Pancreas (tissue), 10 donors: ENCODE results near the gene POLR2J2. TPM values are rescaled to one million over a fixed set of nuclear protein-coding genes. Genes with fewer than 3 reads are reported as not detected.
"Not testable (repeated sequence)": the region's sequence is repeated elsewhere in the genome, so short reads cannot be mapped to it uniquely, and the experiment has no call there.

Experiments
- ATAC-seq, 4 donors: fragments of 200-7000 bp; cut with Tn5 transposase; one replicate each; pipeline versions ENCODE4 v1.8.0 to v1.9.1; 2020; ENCODE audit warnings: mild to moderate bottlenecking in 4 of 4, moderate library complexity in 4 of 4
- DNase-seq, 6 donors: peaks; one replicate each; pipeline ENCODE4 v3.0.0-alpha.2; 2020
- FAIRE-seq: peaks from 2 replicates; lab custom pipeline; 2012; peaks lifted over from hg19 to GRCh38; lab: Jason Lieb, UNC
- H3K27ac ChIP-seq, 4 donors: fragments of 200-600 bp; sonication (generic); 1 replicate in 3 of 4; 2 replicates in 1 of 4; pipeline versions ENCODE4 v1.5.0 to v1.8.0; 2020
- H3K27me3 ChIP-seq, 4 donors: fragments of 200-600 bp; one replicate each; pipeline ENCODE4 v1.8.0; 2021
- H3K36me3 ChIP-seq, 3 donors: fragments of 200-600 bp; sonication (generic) in 1 of 3; one replicate each; pipeline versions ENCODE4 v1.5.0 to v1.8.0; 2020 to 2021
- H3K4me1 ChIP-seq, 3 donors: fragments of 200-600 bp; one replicate each; pipeline ENCODE4 v1.8.0; 2021
- H3K4me3 ChIP-seq, 4 donors: fragments of 200-600 bp; sonication (generic) in 2 of 4; one replicate each; pipeline versions ENCODE4 v1.5.0 to v1.8.0; 2020 to 2021
- H3K9me3 ChIP-seq, 4 donors: fragments of 200-600 bp; one replicate each; pipeline ENCODE4 v1.8.0; 2021
- WGBS, 2 donors: extraction: QIAGEN DNeasy Blood & Tissue Kit; methylation state at CpG; one replicate each; pipeline ENCODE4 v1.1.7; 2013; 5-methylcytosine and 5-hydroxymethylcytosine counted together
- intact Hi-C, 3 donors: fragments of 100-400 bp; cut with DNase I; formaldehyde crosslinking; loops; one replicate each; pipeline versions ENCODE4 v1.11.1 to v1.14.2; 2022
- polyA plus RNA-seq, 2 donors: library from polyadenylated mRNA; stranded (reverse); fragments of 200-250 nt; gene quantifications; one replicate each; pipeline ENCODE4 v1.2.3, GENCODE V29; 2013
- total RNA-seq, 6 donors: library from RNA; stranded (reverse); fragmentation: NEBNext Ultra II Directional in 4 of 6; extraction: Animal tissue kit (Norgen Biotek cat#: 25700) in 4 of 6; gene quantifications; one replicate each; pipeline versions ENCODE4 v1.2.1 to v1.2.4, GENCODE V29; 2021 to 2023
- donor health status: healthy with polysubstance abuse.
- donor health status: DM: no; HTN: no; CAD: no; lungs with moderate emphysema.
- donor health status: DM: no; HTN: no; CAD: no.
- donor health status: control.
- donor health status: control.
- donor health status: Bipolar disorder and iron deficiency.
- donor health status: DM: yes; HTN: yes; CAD: no.
- donor health status: DM: no; HTN: no; CAD: no.
- donor health status: DM: no; HTN: no; CAD: no.
- donor health status: DM: yes; HTN: yes; CAD: no.

The POLR2J2 gene
- total and polyA plus RNA-seq, 8 donors: 1.4 to 9.7 (median 4.3) TPM

DNA sequence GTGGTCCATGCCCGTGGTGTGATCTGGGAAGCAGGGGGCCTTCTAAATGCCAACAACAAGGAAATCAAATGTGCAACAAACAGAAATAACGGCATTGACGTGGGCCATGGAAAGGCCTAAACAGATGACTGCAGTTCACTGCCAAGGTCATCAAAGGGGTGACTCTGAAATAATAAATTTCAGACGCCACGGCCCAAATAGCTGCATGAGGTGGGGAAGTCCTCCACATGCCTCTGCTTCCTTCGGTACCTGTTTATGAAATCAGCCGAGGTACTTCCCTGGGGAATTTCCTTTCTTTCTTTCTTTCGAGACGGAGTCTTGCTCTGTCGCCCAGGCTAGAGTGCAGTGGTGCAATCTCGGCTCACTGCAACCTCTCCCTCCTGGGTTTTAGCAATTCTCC lies 6.7 kb downstream of the POLR2J2 start:
- WGBS, 2 donors: 75 to 83% methylated on average over 3 to 4 of the region's 11 CpGs
- H3K36me3 ChIP-seq, intact Hi-C loops, ATAC-seq, FAIRE-seq, H3K27me3 ChIP-seq, DNase-seq, H3K4me1 ChIP-seq, H3K4me3 ChIP-seq, H3K27ac ChIP-seq, H3K9me3 ChIP-seq: not testable (repeated sequence)

DNA sequence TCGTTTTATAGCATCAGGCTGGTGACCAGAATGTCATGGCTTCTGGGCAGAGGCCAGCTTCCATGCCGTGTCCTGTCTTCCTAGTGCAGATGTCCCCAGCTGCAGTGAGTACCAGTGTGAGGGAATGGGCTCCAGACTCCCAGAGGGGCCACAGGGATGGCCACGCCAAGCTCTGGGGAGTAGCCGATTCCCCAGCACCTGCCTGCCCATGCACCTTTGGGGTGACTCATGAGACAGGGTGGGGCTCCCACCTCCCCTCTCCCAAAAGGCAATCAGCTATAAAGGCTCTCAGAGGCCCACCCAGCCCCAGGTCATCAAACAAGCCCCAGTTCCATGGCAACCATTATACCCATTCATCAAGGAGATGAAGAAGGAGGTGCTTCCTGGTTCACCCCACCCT lies 21.5 kb downstream of the POLR2J2 start, which contains the start of gene SPDYE2B:
SPDYE2B (plus strand) TSS at position 396 of the 400 bp plus-strand sequence. CDS start 2,030 bp downstream, outside the sequence.
- H3K27me3 ChIP-seq, DNase-seq, intact Hi-C loops, H3K36me3 ChIP-seq, H3K27ac ChIP-seq, FAIRE-seq, H3K4me1 ChIP-seq, H3K4me3 ChIP-seq, H3K9me3 ChIP-seq: not testable (repeated sequence)
- peak in 1 of 4 donors; percentile 22 for ATAC-seq
- no CpG with 5 or more reads among the region's 4 CpGs for WGBS, 2 donors

DNA sequence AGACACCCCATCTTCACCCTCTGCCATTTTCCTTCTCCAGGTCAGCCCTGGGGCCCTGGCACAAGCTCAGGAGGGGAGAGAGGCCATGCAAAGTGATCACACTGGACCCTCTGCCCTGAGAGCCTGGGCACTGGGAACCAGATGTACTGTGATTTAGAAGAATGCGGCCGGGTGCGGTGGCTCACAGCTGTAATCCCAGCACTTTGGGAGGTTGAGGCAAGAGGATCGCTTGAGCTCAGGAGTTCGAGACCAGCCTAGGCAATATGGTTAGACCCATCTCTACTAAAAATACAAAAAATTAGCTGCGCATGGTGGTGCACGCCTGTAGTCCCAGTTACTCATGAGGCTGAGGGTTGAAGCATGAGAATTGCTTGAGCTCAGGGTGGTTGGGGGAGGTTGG lies 23.6 kb downstream of the POLR2J2 start:
- H3K4me3 ChIP-seq, H3K27ac ChIP-seq, H3K9me3 ChIP-seq, intact Hi-C loops, H3K36me3 ChIP-seq, H3K27me3 ChIP-seq, FAIRE-seq, H3K4me1 ChIP-seq: not testable (repeated sequence)
- WGBS, 2 donors: 96 to 98% methylated on average over 5 of the region's 7 CpGs
- DNase-seq (peak in 2 of 6 donors; percentile 1 to 4), ATAC-seq (peak in 1 of 4 donors; percentile 20)

DNA sequence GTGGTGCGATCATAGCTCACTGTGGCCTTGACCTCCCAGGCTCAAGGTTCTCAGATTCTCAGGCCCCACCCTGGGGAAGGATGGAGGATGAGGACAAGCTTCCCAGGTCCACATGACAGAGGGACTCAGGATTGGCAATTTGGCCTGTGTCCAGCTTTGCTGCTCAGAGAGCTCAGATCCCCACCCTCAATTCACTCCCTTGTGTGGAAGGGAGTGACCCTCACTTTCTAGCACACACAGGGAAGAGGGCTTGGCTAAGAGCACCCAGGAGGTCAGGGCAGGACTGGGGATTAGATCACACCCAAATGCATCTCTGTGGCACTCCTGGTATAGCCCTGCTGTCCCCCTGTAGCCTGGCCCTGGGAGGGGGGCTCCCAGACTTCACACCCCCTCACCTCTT lies 28.1 kb downstream of the POLR2J2 start:
- WGBS, 2 donors: no CpG with 5 or more reads among the region's 1 CpG
- ATAC-seq, H3K9me3 ChIP-seq, H3K4me3 ChIP-seq, H3K27me3 ChIP-seq, DNase-seq, H3K36me3 ChIP-seq, FAIRE-seq, H3K4me1 ChIP-seq, intact Hi-C loops, H3K27ac ChIP-seq: not testable (repeated sequence)

DNA sequence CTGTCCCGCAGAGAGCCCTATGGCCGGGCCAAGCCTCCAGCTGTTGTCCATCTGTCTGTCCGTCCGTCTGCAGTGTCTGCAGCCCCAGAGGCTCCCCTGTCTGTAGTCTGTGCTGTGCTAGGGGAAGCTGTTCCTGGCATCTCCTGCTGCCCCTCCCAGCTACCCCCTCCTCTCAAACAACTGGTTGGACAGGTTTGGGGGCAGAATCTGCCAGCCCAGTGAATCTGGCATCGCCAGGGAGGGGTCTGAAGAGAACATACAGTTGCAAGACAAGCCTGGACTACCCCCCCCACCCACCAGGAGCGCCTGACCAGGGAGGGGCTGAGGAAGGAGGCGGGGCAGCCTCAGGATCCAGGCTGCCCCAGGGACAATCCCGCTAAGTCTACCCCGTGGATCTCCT lies 28.8 kb downstream of the POLR2J2 start, which contains the start of gene UPK3BL1:
UPK3BL1 (minus strand) TSS at position 101 of the 400 bp plus-strand sequence; CDS start at position 51, 50 bp downstream.
- intact Hi-C loops, H3K36me3 ChIP-seq, H3K9me3 ChIP-seq, DNase-seq, FAIRE-seq, H3K27me3 ChIP-seq, H3K4me1 ChIP-seq, H3K27ac ChIP-seq, H3K4me3 ChIP-seq: not testable (repeated sequence)
- peak in 1 of 4 donors; percentile 8 for ATAC-seq
- no CpG with 5 or more reads among the region's 9 CpGs for WGBS, 2 donors

DNA sequence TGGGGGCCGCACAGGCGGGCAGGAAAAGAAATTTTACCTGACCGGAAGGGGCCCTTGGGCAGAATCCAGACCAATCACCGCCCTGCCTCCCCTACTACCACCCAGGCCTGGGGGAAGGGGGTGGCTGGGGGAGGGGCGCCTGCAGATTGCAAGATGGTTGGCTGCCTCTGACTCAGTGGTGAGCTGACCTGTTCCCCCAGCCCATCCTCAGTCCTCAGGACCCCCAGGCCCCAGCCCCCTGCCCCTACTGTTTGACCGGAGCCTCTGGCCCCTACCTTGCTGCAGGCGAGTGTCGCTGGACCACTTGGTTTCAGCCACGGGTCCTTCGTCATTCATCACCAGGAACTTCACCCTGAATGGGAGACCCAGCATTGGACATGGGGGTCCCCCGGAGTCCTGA lies 32.6 kb downstream of the POLR2J2 start:
- H3K9me3 ChIP-seq, FAIRE-seq, intact Hi-C loops, H3K4me1 ChIP-seq, H3K27ac ChIP-seq, H3K36me3 ChIP-seq, H3K27me3 ChIP-seq, H3K4me3 ChIP-seq: not testable (repeated sequence)
- whole genome bisulfite sequencing, 2 donors: 88 to 94% methylated on average over 7 of the region's 11 CpGs
- peak in 2 of 4 donors; percentile 8 to 14 for ATAC-seq
- DNase-seq: peak in 4 of 6 donors; percentile 6 to 49 (median 30)

DNA sequence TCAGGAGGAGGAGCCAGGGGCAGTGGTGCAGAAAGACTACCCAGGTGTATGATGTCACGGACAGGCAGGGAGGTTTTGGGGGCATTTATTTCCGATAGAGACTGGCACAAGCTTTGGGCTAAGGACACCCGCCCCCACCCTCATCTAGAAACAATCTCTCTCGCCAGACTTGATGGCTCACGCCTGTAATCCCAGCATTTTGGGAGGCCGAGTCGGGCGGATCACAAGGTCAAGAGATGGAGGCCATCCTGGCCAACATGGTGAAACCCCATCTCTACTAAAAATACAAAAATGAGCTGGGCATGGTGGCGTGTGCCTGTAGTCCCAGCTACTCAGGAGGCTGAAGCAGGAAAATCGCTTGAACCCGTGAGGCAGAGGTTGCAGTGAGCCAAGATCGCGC lies 34.5 kb downstream of the POLR2J2 start:
- H3K4me1 ChIP-seq, FAIRE-seq, H3K4me3 ChIP-seq, H3K27ac ChIP-seq, H3K36me3 ChIP-seq, H3K27me3 ChIP-seq, intact Hi-C loops, ATAC-seq, H3K9me3 ChIP-seq: not testable (repeated sequence)
- DNase-seq: peak in 2 of 6 donors; percentile 2
- WGBS, 2 donors: 95 to 96% methylated on average over 8 of the region's 13 CpGs

DNA sequence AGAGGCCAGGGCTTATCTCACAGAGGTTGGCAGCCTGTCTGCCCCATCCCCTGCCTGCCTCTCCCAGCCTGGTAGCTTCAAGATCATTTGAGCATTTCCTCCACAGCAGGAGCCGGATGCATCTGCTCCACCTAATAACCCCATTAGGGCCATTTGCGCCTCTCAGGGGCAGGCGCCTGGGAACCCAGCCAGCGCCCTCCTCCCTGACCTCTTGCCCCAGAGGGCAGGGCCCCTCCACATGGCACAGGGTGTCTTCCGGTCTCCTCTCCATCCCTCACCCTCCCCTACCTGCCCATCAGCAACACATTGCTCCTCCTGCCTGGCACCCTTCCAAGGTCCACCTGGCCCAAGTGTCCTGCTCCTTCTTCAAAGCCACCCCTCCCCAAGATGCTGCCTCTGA lies 36.1 kb downstream of the POLR2J2 start:
- H3K9me3 ChIP-seq, FAIRE-seq, H3K36me3 ChIP-seq, H3K27me3 ChIP-seq, H3K4me3 ChIP-seq, H3K4me1 ChIP-seq, H3K27ac ChIP-seq, intact Hi-C loops, DNase-seq: not testable (repeated sequence)
- WGBS, 2 donors: 100% methylated on average over 2 of the region's 5 CpGs; no CpG with 5 or more reads in 1 of the 2 donors
- ATAC-seq: peak in 2 of 4 donors; percentile 42 to 57

DNA sequence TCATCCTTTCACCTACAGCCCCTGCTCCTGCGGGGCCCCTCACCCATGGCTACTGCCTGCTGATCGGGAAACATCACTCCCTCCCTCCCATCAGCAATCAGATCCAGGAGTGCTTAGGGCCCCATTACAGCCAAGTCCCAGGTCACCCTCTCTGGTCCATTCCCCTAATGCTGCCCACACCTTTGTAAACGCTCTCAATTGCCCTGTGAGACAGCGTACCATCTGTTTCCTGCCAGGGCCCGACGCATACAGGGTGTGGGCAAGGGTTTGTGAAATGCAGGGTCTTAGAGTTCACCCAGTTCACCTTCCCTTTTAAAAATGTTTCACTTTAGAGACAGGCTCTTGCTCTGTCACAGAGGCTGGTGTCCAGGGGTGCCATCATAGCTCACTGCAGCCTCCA lies 37.2 kb downstream of the POLR2J2 start:
- peak in 2 of 4 donors; percentile 15 to 35 for ATAC-seq
- intact Hi-C loops, FAIRE-seq, H3K36me3 ChIP-seq, H3K4me1 ChIP-seq, H3K4me3 ChIP-seq, H3K9me3 ChIP-seq, H3K27me3 ChIP-seq, H3K27ac ChIP-seq: not testable (repeated sequence)
- 84 to 89% methylated on average over 2 of the region's 6 CpGs for WGBS, 2 donors
- peak in 2 of 6 donors; percentile 3 to 16 for DNase-seq

DNA sequence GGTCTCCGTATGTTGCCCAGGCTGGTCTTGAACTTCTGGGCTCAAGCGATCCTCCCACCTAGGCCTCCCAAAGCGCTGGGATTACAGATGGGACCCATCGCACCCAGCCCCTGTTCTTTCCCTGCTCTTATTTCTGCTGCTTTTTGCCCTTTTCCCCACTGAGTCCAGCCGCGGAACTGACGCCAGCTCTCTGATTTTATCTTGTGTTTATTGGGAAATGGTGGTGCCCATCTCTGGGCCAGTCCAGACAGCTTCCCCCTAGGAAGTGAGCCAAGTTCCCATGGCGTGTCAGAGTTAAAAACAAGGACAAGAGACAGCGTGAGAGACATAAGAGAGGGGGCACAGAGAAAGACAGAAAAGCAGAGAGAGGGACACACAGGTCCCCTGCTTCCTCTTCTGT lies 40.8 kb downstream of the POLR2J2 start:
- FAIRE-seq: not testable (repeated sequence)
- peak in 1 of 6 donors; percentile 5 for DNase-seq

DNA sequence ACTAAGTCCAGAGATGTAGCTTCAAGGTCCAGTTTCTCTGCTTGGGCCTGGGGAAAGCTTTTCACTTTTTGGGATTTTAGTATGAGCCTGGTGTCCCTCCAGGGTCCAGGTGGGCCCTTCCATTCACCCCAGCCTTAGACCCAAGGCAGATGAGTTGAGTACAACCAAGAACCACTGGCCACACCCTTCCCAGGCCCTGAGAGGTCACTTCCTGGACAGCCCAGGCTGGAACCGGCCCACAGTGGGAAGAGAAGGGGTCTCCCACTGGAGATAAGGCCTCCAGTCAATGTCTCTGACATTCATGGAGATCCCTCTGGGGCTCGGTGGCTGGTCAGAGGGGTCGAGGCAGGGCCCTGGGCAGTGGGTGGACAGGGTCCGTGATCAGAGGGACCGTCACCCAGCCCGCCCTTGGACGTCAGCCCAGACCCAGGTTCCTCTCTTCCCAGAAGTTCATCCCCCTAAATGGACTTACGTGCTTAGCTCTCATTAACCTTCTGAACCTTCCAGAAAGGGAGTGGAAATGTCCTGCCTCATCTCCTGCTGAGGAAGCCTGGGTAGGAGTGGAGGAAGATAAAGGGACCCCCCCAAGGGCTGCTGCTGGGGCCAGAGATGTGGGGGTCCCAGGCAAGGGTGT lies 44.1 kb downstream of the POLR2J2 start:
- H3K4me3 ChIP-seq, H3K9me3 ChIP-seq, H3K27ac ChIP-seq, H3K36me3 ChIP-seq, intact Hi-C loops, DNase-seq, H3K4me1 ChIP-seq, H3K27me3 ChIP-seq, ATAC-seq, FAIRE-seq: not testable (repeated sequence)
- no CpG with 5 or more reads among the region's 8 CpGs for WGBS, 2 donors

More for the DNA sequence above, 40.8 kb downstream of the POLR2J2 start:
- H3K4me3 ChIP-seq, H3K36me3 ChIP-seq, H3K27ac ChIP-seq, H3K27me3 ChIP-seq, H3K9me3 ChIP-seq, intact Hi-C loops, H3K4me1 ChIP-seq: not testable (repeated sequence)
- ATAC-seq: peak in 1 of 4 donors; percentile 6
- 72 to 79% methylated on average over 3 to 6 of the region's 9 CpGs for WGBS, 2 donors

DNA sequence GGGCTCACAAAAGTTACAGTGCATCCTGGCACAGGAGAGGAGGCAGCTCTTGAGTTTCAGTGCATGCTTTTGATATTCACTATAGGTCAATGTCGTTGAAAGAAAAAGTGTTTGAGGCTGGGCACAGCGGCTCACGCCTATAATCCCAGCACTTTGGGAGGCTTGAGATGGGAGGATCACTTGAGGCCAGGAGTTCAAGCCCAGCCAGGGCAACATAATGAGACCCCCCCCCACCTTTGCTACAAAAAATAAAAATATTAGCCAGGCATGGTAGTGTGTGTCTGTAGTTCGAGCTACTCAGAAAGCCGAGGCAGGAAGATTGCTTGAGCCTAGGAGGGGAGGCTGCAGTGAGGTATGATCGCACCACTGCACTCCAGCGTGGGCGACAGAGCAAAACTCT lies 53.3 kb downstream of the POLR2J2 start:
- H3K36me3 ChIP-seq, H3K27ac ChIP-seq, H3K9me3 ChIP-seq, H3K4me1 ChIP-seq, FAIRE-seq, H3K27me3 ChIP-seq, H3K4me3 ChIP-seq, intact Hi-C loops, ATAC-seq: not testable (repeated sequence)
- DNase-seq: peak in 1 of 6 donors; percentile 9
- WGBS, 2 donors: 61 to 76% methylated on average over 3 to 4 of the region's 8 CpGs
